Measurements from ENCODE around the gene ZSWIM7.

The ZSWIM7 gene

DNA sequence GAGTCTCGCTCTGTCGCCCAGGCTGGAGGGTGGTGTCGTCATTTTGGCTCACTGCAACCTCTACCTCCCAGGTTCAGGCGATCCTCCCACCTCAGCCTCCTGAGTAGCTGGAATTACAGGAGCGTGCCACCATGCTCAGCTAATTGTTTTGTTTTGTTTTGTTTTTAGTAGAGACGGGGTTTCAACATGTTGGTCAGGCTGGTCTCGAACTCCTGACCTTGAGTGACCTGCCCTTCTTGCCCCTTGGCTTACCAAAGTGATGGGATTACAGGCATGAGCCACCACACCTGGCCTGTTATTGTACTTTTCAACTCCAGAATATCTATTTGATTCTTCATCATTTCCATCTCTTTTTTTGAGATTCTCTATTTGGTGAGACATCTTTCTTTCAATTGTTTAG is 63.6 kb downstream of the ZSWIM7 start:
- H3K9me3 Mint-ChIP-seq, result no peaks in the 10 kb centered on the region
- H3K4me3 Mint-ChIP-seq, result no peak overlapping the region
- no peak overlapping the region for H3K27ac Mint-ChIP-seq
- peaks cover 10% of the 10 kb centered on the region for H3K27me3 Mint-ChIP-seq
- H3K36me3 Mint-ChIP-seq, result no peaks in the 10 kb centered on the region
- no peaks in the 10 kb centered on the region for H3K4me1 Mint-ChIP-seq
- no peak for ATAC-seq

DNA sequence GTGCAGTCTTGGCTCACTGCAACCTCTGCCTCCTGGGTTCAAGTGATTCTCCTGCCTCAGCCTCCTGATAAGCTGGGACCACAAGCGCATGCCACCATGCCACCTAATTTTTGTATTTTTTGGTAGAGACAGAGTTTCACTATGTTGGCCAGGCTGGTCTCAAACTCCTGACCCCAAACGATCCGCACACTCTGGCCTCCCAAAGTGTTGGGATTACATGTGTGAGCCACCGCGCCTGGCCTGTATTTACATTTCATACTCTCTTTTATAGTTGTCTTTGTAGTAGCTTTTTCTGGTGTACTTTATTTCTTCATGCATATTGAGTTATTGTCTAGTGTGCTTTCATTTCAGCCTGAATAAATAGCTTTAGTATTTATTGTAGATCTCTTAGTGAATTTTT is 64.6 kb downstream of the ZSWIM7 start:
- H3K9me3 Mint-ChIP-seq, result no peaks in the 10 kb centered on the region
- peaks cover 10% of the 10 kb centered on the region for H3K27me3 Mint-ChIP-seq
- no peak for ATAC-seq
- no peaks in the 10 kb centered on the region for H3K36me3 Mint-ChIP-seq
- H3K4me1 Mint-ChIP-seq, result no peaks in the 10 kb centered on the region
- H3K4me3 Mint-ChIP-seq, result no peak overlapping the region
- H3K27ac Mint-ChIP-seq, result no peak overlapping the region

DNA sequence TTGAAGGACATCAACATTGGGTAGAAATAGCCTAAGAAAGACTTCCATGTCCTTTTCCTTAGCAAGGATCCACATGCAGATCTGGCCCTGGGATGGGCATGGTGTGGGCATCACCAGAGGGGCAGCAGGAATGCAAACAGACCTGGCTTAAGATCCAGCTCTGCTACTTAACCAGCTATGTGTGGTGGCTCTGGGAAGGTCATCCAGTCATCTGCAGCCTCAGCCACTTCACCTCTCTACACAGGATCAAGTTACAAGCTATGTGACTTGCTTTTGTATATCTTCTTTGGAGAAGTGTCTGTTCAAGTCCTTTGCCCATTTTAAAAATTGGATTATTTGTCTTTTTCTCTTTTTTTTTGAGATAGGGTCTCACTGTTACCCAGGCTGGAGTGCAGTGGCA is 68.1 kb downstream of the ZSWIM7 start:
- H3K27ac Mint-ChIP-seq, result no peak overlapping the region
- H3K9me3 Mint-ChIP-seq, result no peaks in the 10 kb centered on the region
- no peaks in the 10 kb centered on the region for H3K36me3 Mint-ChIP-seq
- ATAC-seq, result no peak
- H3K4me3 Mint-ChIP-seq, result no peak overlapping the region
- peaks cover 16% of the 10 kb centered on the region for H3K4me1 Mint-ChIP-seq
- peaks cover 33% of the 10 kb centered on the region for H3K27me3 Mint-ChIP-seq

DNA sequence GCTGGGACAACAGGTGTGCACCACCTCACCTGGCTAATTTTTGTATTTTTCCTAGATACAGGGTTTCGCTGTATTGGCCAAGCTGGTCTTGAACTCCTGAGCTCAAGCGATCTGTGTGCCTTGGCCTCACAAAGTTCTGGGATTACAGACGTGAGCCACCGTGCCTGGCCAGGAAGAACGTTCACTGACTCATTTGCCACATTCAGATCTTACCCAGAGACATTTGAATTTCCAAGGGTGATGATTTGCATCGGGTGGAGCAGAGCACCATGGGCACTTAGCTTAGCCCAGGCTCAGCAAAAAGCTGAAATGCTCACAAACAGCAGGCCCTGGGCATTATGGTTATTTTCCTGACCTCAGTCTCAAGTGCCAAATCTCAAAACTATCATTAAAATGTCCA is 69.1 kb downstream of the ZSWIM7 start:
- ATAC-seq, result no peak
- peaks cover 39% of the 10 kb centered on the region for H3K27me3 Mint-ChIP-seq
- H3K36me3 Mint-ChIP-seq, result no peaks in the 10 kb centered on the region
- peaks cover 3% of the 10 kb centered on the region for H3K9me3 Mint-ChIP-seq
- H3K4me1 Mint-ChIP-seq, result peaks cover 16% of the 10 kb centered on the region
- no peak overlapping the region for H3K4me3 Mint-ChIP-seq
- no peak overlapping the region for H3K27ac Mint-ChIP-seq

DNA sequence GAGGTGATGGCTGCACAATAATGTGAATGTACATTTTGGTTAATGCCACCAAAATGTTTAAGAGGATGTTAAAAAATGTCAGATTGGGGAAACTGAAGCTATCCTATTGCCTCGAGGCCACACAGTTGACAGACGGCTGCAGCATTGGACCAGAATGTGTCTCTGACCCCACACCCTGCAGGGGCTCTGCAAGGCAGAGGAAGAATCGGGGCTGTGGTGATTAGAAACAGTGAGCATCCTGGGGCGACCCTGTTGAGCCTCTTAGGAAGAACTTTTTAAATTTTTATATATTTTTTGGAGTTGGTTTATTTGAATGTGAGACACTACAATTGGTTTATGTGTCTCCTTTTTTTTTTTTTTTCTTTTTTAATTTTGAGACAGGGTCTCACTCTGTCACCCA is 69.6 kb downstream of the ZSWIM7 start:
- Mint-ChIP-seq H3K36me3 (no peaks in the 10 kb centered on the region), H3K27me3 (peaks cover 34% of the 10 kb centered on the region), H3K4me3 (no peak overlapping the region), H3K9me3 (peaks cover 3% of the 10 kb centered on the region), H3K4me1 (peaks cover 16% of the 10 kb centered on the region), H3K27ac (no peak overlapping the region)
- ATAC-seq, result no peak

DNA sequence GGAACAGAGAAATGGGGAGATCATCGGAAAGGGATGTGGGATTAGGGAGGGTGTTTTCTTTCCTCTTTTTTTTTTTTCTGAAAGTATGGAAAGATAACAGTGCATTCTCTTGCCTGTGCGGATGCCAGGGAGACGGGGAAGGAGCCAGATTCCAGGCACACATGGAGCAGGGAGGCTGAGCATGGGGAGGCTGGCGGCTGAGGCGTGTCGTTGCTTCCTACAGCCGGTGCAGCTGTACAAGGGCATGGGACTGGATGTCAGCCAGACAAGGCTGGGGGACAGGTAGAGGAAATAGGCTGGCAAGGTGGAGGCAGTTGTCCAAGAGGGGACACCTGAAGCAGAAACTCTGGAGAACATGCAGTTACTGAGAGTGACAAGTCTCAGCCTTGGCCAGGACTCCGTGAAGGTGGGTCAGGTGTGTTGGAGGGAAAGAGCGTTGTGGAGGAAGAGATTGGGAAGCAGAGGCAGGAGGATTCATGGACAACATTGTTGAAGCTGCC is 71.2 kb downstream of the ZSWIM7 start:
- H3K9me3 Mint-ChIP-seq, result peaks cover 3% of the 10 kb centered on the region

More for the DNA sequence above, 71.2 kb downstream of the ZSWIM7 start:
- Mint-ChIP-seq H3K27ac (no peak overlapping the region), H3K27me3 (peaks cover 30% of the 10 kb centered on the region), H3K4me3 (no peak overlapping the region), H3K36me3 (no peaks in the 10 kb centered on the region), H3K4me1 (peaks cover 16% of the 10 kb centered on the region)
- ATAC-seq, result no peak

Data from stimulated activated memory B cell treated with anti-CD40 and anti-IgM and Interleukin-4, amounts not matched to agents 10 μg/mL and 1 μg/mL and 100 μg/mL, for 72 hours (primary cell).